ENCODE data around the gene MSI2. TPM values are rescaled to one million over a fixed set of nuclear protein-coding genes. Genes with fewer than 3 reads are reported as not detected.

MSI2 gene
- total RNA-seq, 2 experiments from 2014 or later: 131 to 164 TPM

DNA sequence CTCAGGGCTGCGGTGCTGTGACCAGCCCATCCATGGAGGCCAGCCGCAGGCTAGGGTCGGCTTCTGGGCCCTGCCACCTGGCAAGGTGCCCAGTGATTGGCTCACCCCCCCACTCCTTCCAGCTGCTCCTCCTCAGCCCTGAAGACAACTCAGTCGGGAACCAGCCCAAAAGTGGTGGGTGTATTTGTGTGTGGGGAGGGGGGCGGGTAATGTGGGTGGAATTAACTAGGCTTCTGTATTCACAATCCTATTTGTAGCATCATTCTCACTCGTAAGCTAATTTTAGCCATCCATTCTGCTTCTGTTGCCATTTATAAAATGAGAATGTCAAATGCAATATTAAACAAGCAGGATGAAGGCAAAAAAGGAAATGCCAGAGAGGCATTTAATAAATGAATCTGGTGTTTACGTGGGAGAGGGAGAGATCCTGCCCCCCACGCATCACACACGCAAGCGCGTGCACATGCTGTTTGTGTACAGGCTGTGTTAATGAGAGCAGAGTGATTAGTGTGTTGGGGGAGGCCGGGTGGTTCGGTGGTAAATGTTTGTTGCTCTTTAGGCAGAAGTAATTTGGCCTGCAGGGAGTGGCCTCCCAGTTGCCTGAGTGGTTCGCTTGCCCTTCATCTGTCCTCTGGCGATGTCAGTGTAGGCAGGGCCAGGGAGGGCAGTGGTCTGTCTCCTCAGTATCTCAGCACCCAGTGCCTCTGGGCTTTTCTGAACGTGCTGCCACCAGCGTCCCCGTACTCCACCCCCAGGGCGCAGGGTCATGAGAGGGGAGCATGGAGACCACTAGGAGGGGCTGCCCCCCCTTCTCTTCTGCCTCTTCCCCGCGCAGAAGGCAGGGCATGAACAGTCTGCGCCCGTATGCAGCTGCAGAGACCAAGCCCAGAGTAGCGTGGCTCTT lies 348.7 kb downstream of the MSI2 start:
- Histone ChIP-seq H3K9me3 (ENCODE audit: low read length) (no peaks in the 10 kb centered on the region), H3K9me2 (ENCODE audit: insufficient read depth, low read length) (no peaks in the 10 kb centered on the region), H3K4me1 (ENCODE audit: insufficient read depth, low read length, poor library complexity, severe bottlenecking) (peaks cover 73% of the 10 kb centered on the region), H2AFZ (ENCODE audit: low read length) (peak overlapping the region; percentile 1; the same call in 1 of the 2 replicates), H3K36me3 (ENCODE audit: insufficient read depth, low read length) (no peaks in the 10 kb centered on the region; the same call in 1 of the 2 replicates), H3K79me2 (ENCODE audit: insufficient read depth, low read depth, low read length) (no peaks in the 10 kb centered on the region), H4K20me1 (ENCODE audit: insufficient read depth, low read length) (no peaks in the 10 kb centered on the region), H3K27ac (ENCODE audit: low read depth, low read length, poor library complexity, severe bottlenecking) (peak overlapping the region; percentile 89), H3K4me2 (ENCODE audit: low read length) (peak overlapping the region; percentile 77), H3K4me3 (ENCODE audit: low read depth, low read length, poor library complexity, severe bottlenecking) (peak overlapping the region; percentile 4)
- POLR2A ChIA-PET: interaction anchor here (0.6 to 7.3 kb wide), 4 partner anchors 18 to 52 kb away, joined by 3 to 36 read pairs (median 4); no protein-coding TSS in a partner anchor
- CTCF ChIA-PET (ENCODE audit: unreplicated experiment): interaction anchor here (0.6 to 0.8 kb wide), 2 partner anchors 17 to 67 kb away, joined by 4 read pairs; no protein-coding TSS in a partner anchor
- peak; percentile 92 for DNase-seq (ENCODE audit: low spot score)
- TF ChIP-seq EZH2phosphoT487 (IDR thresholded peaks at IDR 0.05; ENCODE audit: borderline replicate concordance, low read depth, low read length): no peak
- TF ChIP-seq, protein P1, sequence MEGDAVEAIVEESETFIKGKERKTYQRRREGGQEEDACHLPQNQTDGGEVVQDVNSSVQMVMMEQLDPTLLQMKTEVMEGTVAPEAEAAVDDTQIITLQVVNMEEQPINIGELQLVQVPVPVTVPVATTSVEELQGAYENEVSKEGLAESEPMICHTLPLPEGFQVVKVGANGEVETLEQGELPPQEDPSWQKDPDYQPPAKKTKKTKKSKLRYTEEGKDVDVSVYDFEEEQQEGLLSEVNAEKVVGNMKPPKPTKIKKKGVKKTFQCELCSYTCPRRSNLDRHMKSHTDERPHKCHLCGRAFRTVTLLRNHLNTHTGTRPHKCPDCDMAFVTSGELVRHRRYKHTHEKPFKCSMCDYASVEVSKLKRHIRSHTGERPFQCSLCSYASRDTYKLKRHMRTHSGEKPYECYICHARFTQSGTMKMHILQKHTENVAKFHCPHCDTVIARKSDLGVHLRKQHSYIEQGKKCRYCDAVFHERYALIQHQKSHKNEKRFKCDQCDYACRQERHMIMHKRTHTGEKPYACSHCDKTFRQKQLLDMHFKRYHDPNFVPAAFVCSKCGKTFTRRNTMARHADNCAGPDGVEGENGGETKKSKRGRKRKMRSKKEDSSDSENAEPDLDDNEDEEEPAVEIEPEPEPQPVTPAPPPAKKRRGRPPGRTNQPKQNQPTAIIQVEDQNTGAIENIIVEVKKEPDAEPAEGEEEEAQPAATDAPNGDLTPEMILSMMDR (conservative IDR thresholded peaks at IDR 0.05; ENCODE audit: low read length): peak; percentile 67
- intact Hi-C loops (cut with micrococcal nuclease; ENCODE audit: unreplicated experiment): loop anchor here (1.0 to 10.0 kb wide), 7 partner anchors 18 to 470 kb away; no protein-coding TSS in a partner anchor
- BruUV-seq (replicated peaks): no TSS peak

DNA sequence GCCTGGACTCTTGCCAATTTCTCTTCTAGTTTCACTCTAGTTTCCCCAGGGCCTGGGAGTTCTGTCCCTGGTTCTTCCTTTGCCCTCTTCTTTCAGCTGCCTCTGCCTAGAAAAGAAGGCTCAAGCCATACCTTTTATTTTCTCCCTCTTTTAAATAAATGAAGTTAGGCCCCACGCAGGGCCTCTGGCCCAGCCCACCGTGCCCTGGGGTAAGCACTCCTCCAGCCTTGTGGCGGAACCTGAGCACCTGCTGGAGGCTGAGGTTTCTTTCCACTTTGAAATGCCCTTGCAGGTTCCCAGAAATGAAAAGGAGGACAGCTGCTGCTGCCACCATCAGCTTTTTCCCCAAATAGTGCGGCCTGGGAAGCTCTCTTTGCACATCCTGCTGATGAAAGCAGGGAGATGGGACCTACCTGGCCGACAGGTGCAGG lies 349.4 kb downstream of the MSI2 start:
- intact Hi-C loops (cut with micrococcal nuclease; ENCODE audit: unreplicated experiment): loop anchor here (1.0 to 10.0 kb wide), 7 partner anchors 18 to 471 kb away; no protein-coding TSS in a partner anchor
- Histone ChIP-seq H3K4me3 (ENCODE audit: low read depth, low read length, poor library complexity, severe bottlenecking) (peak overlapping the region; percentile 4), H3K9me3 (ENCODE audit: low read length) (no peaks in the 10 kb centered on the region), H3K36me3 (ENCODE audit: insufficient read depth, low read length) (no peaks in the 10 kb centered on the region; the same call in 1 of the 2 replicates), H3K79me2 (ENCODE audit: insufficient read depth, low read depth, low read length) (no peaks in the 10 kb centered on the region), H3K9me2 (ENCODE audit: insufficient read depth, low read length) (no peaks in the 10 kb centered on the region), H3K27ac (ENCODE audit: low read depth, low read length, poor library complexity, severe bottlenecking) (peak overlapping the region; percentile 89), H3K4me2 (ENCODE audit: low read length) (peak overlapping the region; percentile 77), H2AFZ (ENCODE audit: low read length) (no peak overlapping the region; the same call in 1 of the 2 replicates), H3K4me1 (ENCODE audit: insufficient read depth, low read length, poor library complexity, severe bottlenecking) (peaks cover 66% of the 10 kb centered on the region), H4K20me1 (ENCODE audit: insufficient read depth, low read length) (no peaks in the 10 kb centered on the region)
- TF ChIP-seq EZH2phosphoT487 (IDR thresholded peaks at IDR 0.05; ENCODE audit: borderline replicate concordance, low read depth, low read length): no peak
- TF ChIP-seq, protein P1 (conservative IDR thresholded peaks at IDR 0.05; ENCODE audit: low read length): no peak; the same call in 1 of the 2 replicates
- BruUV-seq (replicated peaks): no TSS peak
- no peak for DNase-seq (ENCODE audit: low spot score)
- ChIA-PET POLR2A (interaction anchor here (0.8 to 7.3 kb wide), 3 partner anchors 18 to 54 kb away, joined by 3 to 36 read pairs (median 4); no protein-coding TSS in a partner anchor), CTCF (ENCODE audit: unreplicated experiment) (interaction anchor here (0.6 to 0.8 kb wide), 2 partner anchors 17 to 66 kb away, joined by 4 read pairs; no protein-coding TSS in a partner anchor)
